Heart left ventricle (tissue), 13 donors: Measurements from ENCODE around the gene ARHGAP23.
"Not testable (repeated sequence)": the region's sequence is repeated elsewhere in the genome, so short reads cannot be mapped to it uniquely, and the experiment has no call there.

Source experiments
- CTCF ChIP-seq, 12 donors: fragments of 200-600 bp; sonication (generic) in 4 of 12; IDR thresholded peaks; one replicate each; pipeline versions ENCODE4 v1.5.0 to v1.8.0; 2018 to 2022; ENCODE audit warnings: antibody characterized with exemption in 12 of 12, mild to moderate bottlenecking in 5 of 12
- POLR2A ChIP-seq, 2 donors: fragments of 450-650 bp; IDR thresholded peaks; one replicate each; pipeline ENCODE4 v1.6.1; 2017; ENCODE audit warnings: antibody characterized with exemption in 2 of 2, mild to moderate bottlenecking in 2 of 2, moderate library complexity in 2 of 2
- donor health status: ischemic (EF 13 %, LVEDD 7.1; RV severe dilation, severe dysfunction).
- donor health status: DM: no; HTN: yes; CAD: no.
- donor health status: DM: no; HTN: no; CAD: no.
- donor health status: ischemic (EF 25% LVEDD 6.9; RV normal size, moderate dysfunction).
- donor health status: ischemic (EF 25% LVEDD 5.7; RV mildly dilated, moderate dysfunction).
- donor health status: ischemic (EF 35%, LVEDD 5.7; RV mildly dilated, moderate dysfunction).
- donor health status: nonischemic (EF 11% LVEDD 7.7; RV severe dilation, severe dysfunction).
- donor health status: DM: yes; HTN: yes; CAD: no.
- donor health status: PGD.
- donor health status: ischemic (EF 29% LVEDD 5.4; RV normal size, mild dysfunction).
- donor health status: nonischemic (EF 23%, LVEDD 6.1; RV moderate dilation, normal function).

- TF ChIP-seq CTCF, POLR2A (IDR thresholded peaks at IDR 0.05): not testable (repeated sequence)
Measured at GRCh38 chr17:38478667-38479066, 50.4 kb downstream of the ARHGAP23 start.
